Measurements from ENCODE around the gene EHMT2. TPM values are rescaled to one million over a fixed set of nuclear protein-coding genes. Genes with fewer than 3 reads are reported as not detected.

Gene EHMT2
- total and polyA plus RNA-seq, 2 of the 8 experiments (the other 6 are each of a cell fraction or from before 2014, with no cell fraction given), result 125 to 177 TPM

GRCh38 chr6:31898383-31899011, 999 bp upstream of the EHMT2 start:
- ChIA-PET POLR2A (ENCODE audit: partially characterized antibody) (interaction anchor here (0.7 to 3.6 kb wide), 25 partner anchors 9 to 283 kb away, joined by 3 to 40 read pairs (median 5); partner anchors contain the start of genes DXO, HSPA1B, MSH5 and NELFE), CTCF (ENCODE audit: partially characterized antibody) (interaction anchor here (0.7 to 2.1 kb wide), 10 partner anchors 10 to 900 kb away, joined by 3 to 11 read pairs (median 4); no protein-coding TSS in a partner anchor)
- Histone ChIP-seq H4K5ac (ENCODE audit: insufficient read length, low read depth, low read length) (no peak overlapping the region), H3K27me3 (replicated peaks in 1 of 4; ENCODE audit: control insufficient read depth in 3 of 4, extremely low read depth in 1 of 4, insufficient read depth in 3 of 4, low read length in 3 of 4) (no peaks in the 10 kb centered on the region), H3K56ac (replicated peaks; ENCODE audit: insufficient read length, low read depth, low read length) (no peak overlapping the region), H3K14ac (ENCODE audit: insufficient read length) (no peak overlapping the region), H2BK12ac (ENCODE audit: low read depth, low read length) (no peak overlapping the region), H3K4ac (replicated peaks; ENCODE audit: insufficient read length, low read depth, low read length) (no peak overlapping the region), H3K79me1 (ENCODE audit: low read depth, low read length) (peaks cover 2% of the 10 kb centered on the region), H3K18ac (ENCODE audit: extremely low read depth, low read length) (no peak overlapping the region), H3K4me2 (ENCODE audit: insufficient read depth in 1 of 2, low read depth in 2 of 2, low read length in 2 of 2) (peak overlapping the region; percentile 85 to 92), H4K91ac (replicated peaks; ENCODE audit: insufficient read length, low read length) (no peak overlapping the region), H3K79me2 (ENCODE audit: control insufficient read depth in 1 of 2, insufficient read depth in 2 of 2, low read length in 2 of 2) (peaks cover 0 to 17% of the 10 kb centered on the region in 2 experiments; a peak in 2 of 4 replicates), H3K36me3 (ENCODE audit: control insufficient read depth in 2 of 4, insufficient read depth in 4 of 4, low read length in 3 of 4) (peaks cover 13 to 29% (median 23%) of the 10 kb centered on the region in 4 experiments), H3K9me3 (ENCODE audit: insufficient read depth in 2 of 2, low read depth in 1 of 2, low read length in 1 of 2) (no peaks in the 10 kb centered on the region), H4K8ac (ENCODE audit: extremely low read depth, insufficient read depth, low read length) (no peak overlapping the region), H3K4me1 (replicated peaks in 1 of 4; ENCODE audit: control insufficient read depth in 3 of 4, insufficient read depth in 4 of 4, low read length in 3 of 4) (peaks cover 0 to 14% (median 6%) of the 10 kb centered on the region in 4 experiments; a peak in 6 of 7 replicates), H3K4me3 (ENCODE audit: extremely low read depth in 1 of 4, insufficient read depth in 2 of 4, low read depth in 3 of 4, low read length in 4 of 4) (peak overlapping the region; percentile 74 to 97 (median 82); a peak in 7 of 8 replicates), H2BK5ac (ENCODE audit: low read depth, low read length) (no peak overlapping the region), H2AK5ac (ENCODE audit: low read depth, low read length) (no peak overlapping the region; the same call in 1 of the 2 replicates), H3K27ac (ENCODE audit: low read depth, low read length) (no peak overlapping the region), H3K23me2 (ENCODE audit: low read depth, low read length) (peaks cover 13% of the 10 kb centered on the region), H2BK20ac (ENCODE audit: low read length) (no peak overlapping the region), H4K20me1 (replicated peaks in 1 of 2; ENCODE audit: control insufficient read depth in 1 of 2, insufficient read depth in 2 of 2, low read length in 2 of 2) (peaks cover 0 to 5% of the 10 kb centered on the region in 2 experiments), H3K9ac (replicated peaks in 1 of 4; ENCODE audit: extremely low read depth in 1 of 4, low read depth in 3 of 4, low read length in 3 of 4) (peak overlapping the region in 1 of 4 experiments; percentile 86; a peak in 2 of 7 replicates), H2AFZ (ENCODE audit: low read length) (no peak overlapping the region), H3K23ac (ENCODE audit: insufficient read length) (no peak overlapping the region), H2BK15ac (ENCODE audit: low read length) (no peak overlapping the region), H2BK120ac (replicated peaks; ENCODE audit: low read depth, low read length) (no peak overlapping the region)
- peak in 1 of 2 experiments; percentile 55 for DNase-seq (ENCODE audit: low read depth in 1 of 2, low spot score in 2 of 2)
- FAIRE-seq, result no peak
- WGBS, 2 experiments (ENCODE audit: extremely low coverage in 1 of 2, insufficient coverage in 1 of 2, insufficient read length in 1 of 2, insufficient replicate concordance in 2 of 2, low coverage in 1 of 2, low lambda C conversion rate in 2 of 2, missing lambda C conversion rate in 1 of 2), result 21% methylated on average over 8 of the region's 8 CpGs; no CpG with 5 or more reads in 1 of the 2 experiments
- no peak for TF ChIP-seq TBP (IDR thresholded peaks at IDR 0.05; ENCODE audit: low read depth, low read length)
- TF ChIP-seq E2F6 (IDR thresholded peaks at IDR 0.05), result no peak
- no peak for TF ChIP-seq CBX8 (IDR thresholded peaks at IDR 0.05; ENCODE audit: borderline replicate concordance, low read depth, low read length)
- TF ChIP-seq JUND (IDR thresholded peaks at IDR 0.05; ENCODE audit: low read length), result no peak
- TF ChIP-seq PHF8 (conservative IDR thresholded peaks at IDR 0.05; ENCODE audit: low read depth, low read length), result no peak
- TF ChIP-seq FOSL1 (IDR thresholded peaks at IDR 0.05; ENCODE audit: insufficient read depth, low read depth, low read length), result no peak
- TF ChIP-seq TAF7 (optimal IDR thresholded peaks at IDR 0.05; ENCODE audit: borderline replicate concordance, low read depth, low read length), result no peak
- no peak for TF ChIP-seq SIRT6 (IDR thresholded peaks at IDR 0.05; ENCODE audit: low read length)
- no peak for TF ChIP-seq RXRA (IDR thresholded peaks at IDR 0.05; ENCODE audit: insufficient read depth, low read depth, low read length)
- TF ChIP-seq MAX (IDR thresholded peaks at IDR 0.05), result no peak
- TF ChIP-seq HDAC6 (IDR thresholded peaks at IDR 0.05; ENCODE audit: low read depth, low read length), result no peak
- no peak for TF ChIP-seq GTF2F1 (IDR thresholded peaks at IDR 0.05; ENCODE audit: borderline replicate concordance, low read depth, low read length)

All from H1 (cell line).